Liver (tissue), 9 donors: Measurements from ENCODE around the gene RPS6KA3. TPM values are rescaled to one million over a fixed set of nuclear protein-coding genes. Genes with fewer than 3 reads are reported as not detected.

Experiments
- DNase-seq: peaks from one replicate; pipeline ENCODE4 v3.0.0-alpha.2; 2017; ENCODE audit warnings: low spot score
- H3K27ac ChIP-seq, 2 donors: one replicate each; pipeline ENCODE4 v1.7.0; 2013; ENCODE audit warnings: inconsistent platforms in 2 of 2, low read length in 2 of 2, control low read depth in 1 of 2, low read depth in 1 of 2, mild to moderate bottlenecking in 1 of 2
- H3K27me3 ChIP-seq, 4 donors: one replicate each; pipeline versions ENCODE4 v1.6.1 to v1.7.0; 2013; ENCODE audit warnings: low read length in 3 of 4, inconsistent platforms in 1 of 4, mild to moderate bottlenecking in 1 of 4, moderate library complexity in 1 of 4; ENCODE audit not compliant: control insufficient read depth in 4 of 4, insufficient read depth in 4 of 4
- H3K36me3 ChIP-seq, 4 donors: one replicate each; pipeline versions ENCODE4 v1.6.1 to v1.7.0; 2013; ENCODE audit warnings: low read length in 3 of 4, mild to moderate bottlenecking in 3 of 4, low read depth in 1 of 4, moderate library complexity in 1 of 4; ENCODE audit not compliant: control insufficient read depth in 4 of 4, insufficient read depth in 3 of 4
- H3K4me1 ChIP-seq, 4 donors: one replicate each; pipeline versions ENCODE4 v1.6.1 to v1.7.0; 2013; ENCODE audit warnings: low read length in 3 of 4, mild to moderate bottlenecking in 3 of 4, moderate library complexity in 1 of 4; ENCODE audit not compliant: control insufficient read depth in 4 of 4, insufficient read depth in 4 of 4
- H3K4me3 ChIP-seq, 3 donors: one replicate each; pipeline versions ENCODE4 v1.6.1 to v1.7.0; 2013; ENCODE audit warnings: low read length in 3 of 3, control low read depth in 1 of 3, low read depth in 1 of 3, mild to moderate bottlenecking in 1 of 3
- H3K9ac ChIP-seq, 2 donors: one replicate each; pipeline ENCODE4 v1.7.0; 2013; ENCODE audit warnings: low read length in 2 of 2, mild to moderate bottlenecking in 2 of 2, moderate library complexity in 2 of 2, control low read depth in 1 of 2, low read depth in 1 of 2
- H3K9me3 ChIP-seq, 4 donors: one replicate each; pipeline versions ENCODE4 v1.6.1 to v1.7.0; 2013; ENCODE audit warnings: low read length in 3 of 4; ENCODE audit not compliant: control insufficient read depth in 4 of 4
- ATF3 ChIP-seq: IDR thresholded peaks from 2 replicates; pipeline ENCODE4 v1.6.1; 2016; ENCODE audit warnings: antibody characterized with exemption
- CTCF ChIP-seq: fragments of 150-350 bp; IDR thresholded peaks from 2 replicates; pipeline ENCODE4 v1.5.1; 2017; ENCODE audit warnings: improper control_type of control experiment, low read depth, low read length; ENCODE audit not compliant: missing input control
- EGR1 ChIP-seq, 2 donors: IDR thresholded peaks; 2 replicates each; pipeline ENCODE4 v1.6.1; 2016 to 2018; ENCODE audit warnings: antibody characterized with exemption in 2 of 2, low read depth in 2 of 2
- FOXA1 ChIP-seq: IDR thresholded peaks from 2 replicates; pipeline ENCODE4 v1.6.1; 2016; ENCODE audit warnings: antibody characterized with exemption
- FOXA2 ChIP-seq: IDR thresholded peaks from 2 replicates; pipeline ENCODE4 v1.6.1; 2016; ENCODE audit warnings: antibody characterized with exemption
- GABPA ChIP-seq, 2 donors: IDR thresholded peaks in 1 of 2; conservative IDR thresholded peaks in 1 of 2; 2 replicates each; pipeline ENCODE4 v1.6.1; 2016; ENCODE audit warnings: antibody characterized with exemption in 2 of 2, mild to moderate bottlenecking in 1 of 2, moderate library complexity in 1 of 2
- HNF4A ChIP-seq, 2 donors: conservative IDR thresholded peaks; 2 replicates each; pipeline ENCODE4 v1.6.1; 2016; ENCODE audit warnings: antibody characterized with exemption in 2 of 2, mild to moderate bottlenecking in 2 of 2
- HNF4G ChIP-seq: IDR thresholded peaks from 2 replicates; pipeline ENCODE4 v1.6.1; 2016; ENCODE audit warnings: antibody characterized with exemption
- JUND ChIP-seq, 2 donors: IDR thresholded peaks; 2 replicates each; pipeline ENCODE4 v1.6.1; 2016; ENCODE audit warnings: antibody characterized with exemption in 2 of 2
- MAX ChIP-seq: IDR thresholded peaks from 2 replicates; pipeline ENCODE4 v1.6.1; 2016; ENCODE audit warnings: antibody characterized with exemption
- NR2F2 ChIP-seq: IDR thresholded peaks from 2 replicates; pipeline ENCODE4 v1.6.1; 2016; ENCODE audit warnings: antibody characterized with exemption
- RAD21 ChIP-seq, 2 donors: IDR thresholded peaks; 2 replicates each; pipeline ENCODE4 v1.6.1; 2016; ENCODE audit warnings: antibody characterized with exemption in 2 of 2, mild to moderate bottlenecking in 2 of 2
- REST ChIP-seq: IDR thresholded peaks from 2 replicates; pipeline ENCODE4 v1.6.1; 2016; ENCODE audit warnings: antibody characterized with exemption, mild to moderate bottlenecking
- RXRA ChIP-seq, 2 donors: IDR thresholded peaks; 2 replicates each; pipeline ENCODE4 v1.6.1; 2017 to 2018; ENCODE audit warnings: antibody characterized with exemption in 2 of 2, mild to moderate bottlenecking in 1 of 2
- YY1 ChIP-seq: IDR thresholded peaks from 2 replicates; pipeline ENCODE4 v1.6.1; 2016; ENCODE audit warnings: antibody characterized with exemption, mild to moderate bottlenecking
- ZBTB33 ChIP-seq: IDR thresholded peaks from 2 replicates; pipeline ENCODE4 v1.6.1; 2016; ENCODE audit warnings: antibody characterized with exemption
- WGBS: extraction: QIAGEN DNeasy Blood & Tissue Kit; methylation state at CpG from one replicate; pipeline ENCODE4 v1.1.7; 2013; 5-methylcytosine and 5-hydroxymethylcytosine counted together
- polyA plus RNA-seq, 2 donors: library from polyadenylated mRNA; stranded (reverse) in 1 of 2; unstranded in 1 of 2; fragments of 200-250 nt in 1 of 2; fragments of >200 nt in 1 of 2; fragmentation: Nextera tagmentation in 1 of 2; extraction: Ambion mirVana in 1 of 2; gene quantifications; one replicate each; pipeline versions ENCODE4 v1.2.1 to v1.2.3, GENCODE V29; 2013 to 2015
- total RNA-seq, 2 donors: library from RNA; depleted of rRNA; stranded (reverse); fragments of >200 nt; gene quantifications; one replicate each; pipeline ENCODE4 v1.2.3, GENCODE V29; 2014
- donor health status: healthy.
- donor health status: healthy.
- donor health status: healthy.
- donor health status: healthy.
- donor health status: healthy.

RPS6KA3 gene
- total and polyA plus RNA-seq, 4 donors, result 11.1 to 69.7 (median 38.8) TPM

GRCh38 chrX:20284444-20284843 lies 17.7 kb upstream of the RPS6KA3 start:
- TF ChIP-seq HNF4G (no peak), NR2F2 (no peak), GABPA (IDR thresholded peaks at IDR 0.05 in 1 of 2, conservative IDR thresholded peaks at IDR 0.05 in 1 of 2) (no peak), FOXA1 (no peak), JUND (IDR thresholded peaks at IDR 0.05) (no peak), ZBTB33 (no peak), FOXA2 (no peak), ATF3 (no peak), YY1 (no peak), CTCF (no peak), RXRA (IDR thresholded peaks at IDR 0.05) (no peak), HNF4A (conservative IDR thresholded peaks at IDR 0.05) (no peak), MAX (no peak), REST (no peak)
- WGBS, result 83% methylated on average over 1 of the region's 1 CpG
- Histone ChIP-seq H3K9me3 (peaks cover 0 to 4% (median 2%) of the 10 kb centered on the region in 4 donors), H3K4me3 (no peak overlapping the region), H3K36me3 (no peaks in the 10 kb centered on the region), H3K9ac (no peak overlapping the region), H3K27me3 (peaks cover 0 to 3% (median 0%) of the 10 kb centered on the region in 4 donors), H3K4me1 (no peaks in the 10 kb centered on the region), H3K27ac (no peak overlapping the region)
- no peak for DNase-seq

- Histone ChIP-seq H3K4me3 (no peak overlapping the region), H3K27ac (no peak overlapping the region), H3K4me1 (no peaks in the 10 kb centered on the region), H3K36me3 (no peaks in the 10 kb centered on the region), H3K27me3 (no peaks in the 10 kb centered on the region), H3K9me3 (no peaks in the 10 kb centered on the region), H3K9ac (no peak overlapping the region)
- WGBS, result 93% methylated on average over 4 of the region's 4 CpGs
- DNase-seq, result no peak
- no peak for TF ChIP-seq HNF4G
- no peak for TF ChIP-seq HNF4A (conservative IDR thresholded peaks at IDR 0.05)
- TF ChIP-seq YY1, result no peak
- no peak for TF ChIP-seq JUND (IDR thresholded peaks at IDR 0.05)
- TF ChIP-seq EGR1 (IDR thresholded peaks at IDR 0.05; ENCODE audit: low read depth in 2 of 2), result no peak
- no peak for TF ChIP-seq GABPA (IDR thresholded peaks at IDR 0.05 in 1 of 2, conservative IDR thresholded peaks at IDR 0.05 in 1 of 2)
- no peak for TF ChIP-seq FOXA2
- no peak for TF ChIP-seq NR2F2
- no peak for TF ChIP-seq ZBTB33
- TF ChIP-seq RXRA (IDR thresholded peaks at IDR 0.05), result no peak
- TF ChIP-seq CTCF, result no peak
- no peak for TF ChIP-seq RAD21 (IDR thresholded peaks at IDR 0.05)
These were observed 14.2 kb upstream of the RPS6KA3 start for GRCh38 chrX:20280938-20281337.
